ENCODE results near the gene TCF7L2. TPM values are rescaled to one million over a fixed set of nuclear protein-coding genes. Genes with fewer than 3 reads are reported as not detected.

Gene TCF7L2
- polyA plus RNA-seq, 1 donor from 2014 or later: 1.7 TPM

DNA sequence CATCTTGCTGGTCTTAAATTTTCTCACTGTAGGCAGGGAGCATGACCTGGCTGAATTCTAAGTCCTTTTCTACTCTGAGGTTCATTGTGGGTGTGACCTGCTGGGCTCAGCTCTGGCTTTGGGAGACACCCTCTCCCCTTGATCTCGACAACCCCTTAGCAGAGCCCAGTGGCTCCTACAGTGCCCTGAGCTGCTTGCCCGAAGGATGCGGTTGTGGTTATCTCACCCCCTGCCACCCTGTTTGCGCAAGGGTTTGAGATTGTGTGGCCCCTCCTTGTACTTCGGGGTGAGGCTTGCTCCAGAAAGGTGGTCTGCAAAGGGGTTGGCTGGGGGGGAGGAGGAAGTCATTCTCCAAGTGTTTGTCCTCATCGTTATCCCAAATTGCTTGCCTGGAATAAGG is 55.3 kb downstream of the TCF7L2 start:
- no peaks in the 10 kb centered on the region for H3K27me3 ChIP-seq (ENCODE audit: insufficient read depth, low read depth, low read length)
- H3K9me3 ChIP-seq (ENCODE audit: low read length): no peaks in the 10 kb centered on the region
- H4K20me1 ChIP-seq (ENCODE audit: insufficient read depth): no peaks in the 10 kb centered on the region
- H2AFZ ChIP-seq (ENCODE audit: low read depth, low read length): no peak overlapping the region
- TF ChIP-seq MXI1 (conservative IDR thresholded peaks at IDR 0.05; ENCODE audit: poor library complexity, severe bottlenecking): no peak
- TF ChIP-seq POLR2AphosphoS5 (IDR thresholded peaks at IDR 0.05): no peak
- TF ChIP-seq, protein P1, sequence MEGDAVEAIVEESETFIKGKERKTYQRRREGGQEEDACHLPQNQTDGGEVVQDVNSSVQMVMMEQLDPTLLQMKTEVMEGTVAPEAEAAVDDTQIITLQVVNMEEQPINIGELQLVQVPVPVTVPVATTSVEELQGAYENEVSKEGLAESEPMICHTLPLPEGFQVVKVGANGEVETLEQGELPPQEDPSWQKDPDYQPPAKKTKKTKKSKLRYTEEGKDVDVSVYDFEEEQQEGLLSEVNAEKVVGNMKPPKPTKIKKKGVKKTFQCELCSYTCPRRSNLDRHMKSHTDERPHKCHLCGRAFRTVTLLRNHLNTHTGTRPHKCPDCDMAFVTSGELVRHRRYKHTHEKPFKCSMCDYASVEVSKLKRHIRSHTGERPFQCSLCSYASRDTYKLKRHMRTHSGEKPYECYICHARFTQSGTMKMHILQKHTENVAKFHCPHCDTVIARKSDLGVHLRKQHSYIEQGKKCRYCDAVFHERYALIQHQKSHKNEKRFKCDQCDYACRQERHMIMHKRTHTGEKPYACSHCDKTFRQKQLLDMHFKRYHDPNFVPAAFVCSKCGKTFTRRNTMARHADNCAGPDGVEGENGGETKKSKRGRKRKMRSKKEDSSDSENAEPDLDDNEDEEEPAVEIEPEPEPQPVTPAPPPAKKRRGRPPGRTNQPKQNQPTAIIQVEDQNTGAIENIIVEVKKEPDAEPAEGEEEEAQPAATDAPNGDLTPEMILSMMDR (IDR thresholded peaks at IDR 0.05; ENCODE audit: poor library complexity, severe bottlenecking): no peak
- no peaks in the 10 kb centered on the region for H3K36me3 ChIP-seq (ENCODE audit: insufficient read depth, low read length)
- no peak overlapping the region for H3K4me2 ChIP-seq (ENCODE audit: low read length)
- H3K79me2 ChIP-seq (replicated peaks; ENCODE audit: insufficient read depth, low read length): peaks cover 21% of the 10 kb centered on the region
- H3K27ac ChIP-seq (ENCODE audit: low read length): no peak overlapping the region
- H3K4me3 ChIP-seq (ENCODE audit: low read length): no peak overlapping the region
- H3F3A ChIP-seq (ENCODE audit: insufficient read depth, low read length, poor library complexity, severe bottlenecking): no peaks in the 10 kb centered on the region
- H3K9ac ChIP-seq (ENCODE audit: low read length): no peak overlapping the region
- no peaks in the 10 kb centered on the region for H3K9me2 ChIP-seq (ENCODE audit: insufficient read depth, low read length)

DNA sequence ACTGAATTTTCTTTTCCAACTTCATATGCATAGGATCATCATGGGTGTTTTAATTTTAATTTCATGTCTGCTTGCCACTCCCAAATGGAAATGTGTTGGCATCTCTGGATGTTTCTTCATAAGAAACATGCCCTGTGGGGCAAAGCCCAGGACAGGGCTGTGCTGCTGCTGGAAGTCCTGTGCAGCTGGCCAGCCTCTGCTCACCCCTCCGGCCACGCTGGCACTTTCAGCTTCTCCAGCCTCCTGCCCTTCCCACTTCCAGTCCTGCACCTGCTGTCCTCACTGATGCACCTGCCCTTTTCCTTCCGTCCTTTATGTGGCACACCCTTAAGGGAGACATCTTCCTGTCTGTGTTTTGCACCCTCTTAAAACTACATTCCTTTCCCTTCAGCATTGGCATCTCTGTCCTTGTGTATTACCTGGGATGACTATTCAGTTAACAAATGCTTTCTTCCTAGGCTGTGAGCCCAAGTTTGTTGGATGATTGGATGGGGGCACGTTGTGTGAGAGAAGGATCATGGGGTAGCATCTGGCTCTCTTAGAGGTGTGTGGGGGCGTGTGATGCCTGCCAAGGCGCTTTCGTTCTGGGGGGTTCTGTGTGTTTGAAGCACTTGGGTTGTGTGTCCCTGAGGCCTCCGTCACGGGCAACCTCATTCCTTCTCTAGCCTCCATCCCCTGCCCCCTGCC is 56.8 kb downstream of the TCF7L2 start:
- Histone ChIP-seq H4K20me1 (ENCODE audit: insufficient read depth) (no peaks in the 10 kb centered on the region), H3K9me3 (ENCODE audit: low read length) (no peaks in the 10 kb centered on the region), H3K9me2 (ENCODE audit: insufficient read depth, low read length) (no peaks in the 10 kb centered on the region), H3K4me3 (ENCODE audit: low read length) (no peak overlapping the region), H3K9ac (ENCODE audit: low read length) (no peak overlapping the region), H3K27me3 (ENCODE audit: insufficient read depth, low read depth, low read length) (no peaks in the 10 kb centered on the region), H3K79me2 (replicated peaks; ENCODE audit: insufficient read depth, low read length) (peaks cover 19% of the 10 kb centered on the region), H3K27ac (ENCODE audit: low read length) (no peak overlapping the region), H3K4me2 (ENCODE audit: low read length) (no peak overlapping the region), H3K36me3 (ENCODE audit: insufficient read depth, low read length) (no peaks in the 10 kb centered on the region), H3F3A (ENCODE audit: insufficient read depth, low read length, poor library complexity, severe bottlenecking) (no peaks in the 10 kb centered on the region), H2AFZ (ENCODE audit: low read depth, low read length) (no peak overlapping the region)
- no peak for TF ChIP-seq SMC3 (conservative IDR thresholded peaks at IDR 0.05; ENCODE audit: poor library complexity)
- TF ChIP-seq MXI1 (conservative IDR thresholded peaks at IDR 0.05; ENCODE audit: poor library complexity, severe bottlenecking): no peak
- no peak for TF ChIP-seq RAD21 (conservative IDR thresholded peaks at IDR 0.05)
- no peak for TF ChIP-seq EP300 (conservative IDR thresholded peaks at IDR 0.05; ENCODE audit: poor library complexity, severe bottlenecking)
- TF ChIP-seq TAF1 (IDR thresholded peaks at IDR 0.05; ENCODE audit: low read depth): no peak
- TF ChIP-seq, protein P2, sequence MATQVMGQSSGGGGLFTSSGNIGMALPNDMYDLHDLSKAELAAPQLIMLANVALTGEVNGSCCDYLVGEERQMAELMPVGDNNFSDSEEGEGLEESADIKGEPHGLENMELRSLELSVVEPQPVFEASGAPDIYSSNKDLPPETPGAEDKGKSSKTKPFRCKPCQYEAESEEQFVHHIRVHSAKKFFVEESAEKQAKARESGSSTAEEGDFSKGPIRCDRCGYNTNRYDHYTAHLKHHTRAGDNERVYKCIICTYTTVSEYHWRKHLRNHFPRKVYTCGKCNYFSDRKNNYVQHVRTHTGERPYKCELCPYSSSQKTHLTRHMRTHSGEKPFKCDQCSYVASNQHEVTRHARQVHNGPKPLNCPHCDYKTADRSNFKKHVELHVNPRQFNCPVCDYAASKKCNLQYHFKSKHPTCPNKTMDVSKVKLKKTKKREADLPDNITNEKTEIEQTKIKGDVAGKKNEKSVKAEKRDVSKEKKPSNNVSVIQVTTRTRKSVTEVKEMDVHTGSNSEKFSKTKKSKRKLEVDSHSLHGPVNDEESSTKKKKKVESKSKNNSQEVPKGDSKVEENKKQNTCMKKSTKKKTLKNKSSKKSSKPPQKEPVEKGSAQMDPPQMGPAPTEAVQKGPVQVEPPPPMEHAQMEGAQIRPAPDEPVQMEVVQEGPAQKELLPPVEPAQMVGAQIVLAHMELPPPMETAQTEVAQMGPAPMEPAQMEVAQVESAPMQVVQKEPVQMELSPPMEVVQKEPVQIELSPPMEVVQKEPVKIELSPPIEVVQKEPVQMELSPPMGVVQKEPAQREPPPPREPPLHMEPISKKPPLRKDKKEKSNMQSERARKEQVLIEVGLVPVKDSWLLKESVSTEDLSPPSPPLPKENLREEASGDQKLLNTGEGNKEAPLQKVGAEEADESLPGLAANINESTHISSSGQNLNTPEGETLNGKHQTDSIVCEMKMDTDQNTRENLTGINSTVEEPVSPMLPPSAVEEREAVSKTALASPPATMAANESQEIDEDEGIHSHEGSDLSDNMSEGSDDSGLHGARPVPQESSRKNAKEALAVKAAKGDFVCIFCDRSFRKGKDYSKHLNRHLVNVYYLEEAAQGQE (IDR thresholded peaks at IDR 0.05; ENCODE audit: borderline replicate concordance): no peak
- no peak for TF ChIP-seq POLR2AphosphoS5 (IDR thresholded peaks at IDR 0.05)
- no peak for TF ChIP-seq EZH2 (IDR thresholded peaks at IDR 0.05; ENCODE audit: borderline replicate concordance, insufficient read depth, low read length, poor library complexity, severe bottlenecking)
- TF ChIP-seq, protein P1 (IDR thresholded peaks at IDR 0.05; ENCODE audit: poor library complexity, severe bottlenecking): no peak
